Measurements from ENCODE around the gene PCDHGA1. TPM values are rescaled to one million over a fixed set of nuclear protein-coding genes. Genes with fewer than 3 reads are reported as not detected.

The PCDHGA1 gene
- total and polyA plus RNA-seq, 4 experiments from 2014 or later, result 0.58 to 0.78 TPM; not detected in 2

DNA sequence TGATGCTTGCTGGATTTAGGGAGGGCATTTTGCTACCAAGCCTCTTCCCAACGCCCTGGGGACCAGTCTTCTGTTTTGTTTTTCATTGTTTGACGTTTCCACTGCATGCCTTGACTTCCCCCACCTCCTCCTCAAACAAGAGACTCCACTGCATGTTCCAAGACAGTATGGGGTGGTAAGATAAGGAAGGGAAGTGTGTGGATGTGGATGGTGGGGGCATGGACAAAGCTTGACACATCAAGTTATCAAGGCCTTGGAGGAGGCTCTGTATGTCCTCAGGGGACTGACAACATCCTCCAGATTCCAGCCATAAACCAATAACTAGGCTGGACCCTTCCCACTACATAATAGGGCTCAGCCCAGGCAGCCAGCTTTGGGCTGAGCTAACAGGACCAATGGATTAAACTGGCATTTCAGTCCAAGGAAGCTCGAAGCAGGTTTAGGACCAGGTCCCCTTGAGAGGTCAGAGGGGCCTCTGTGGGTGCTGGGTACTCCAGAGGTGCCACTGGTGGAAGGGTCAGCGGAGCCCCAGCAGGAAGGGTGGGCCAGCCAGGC lies 181.5 kb downstream of the PCDHGA1 start:
- POLR2A ChIA-PET (ENCODE audit: partially characterized antibody), result interaction anchor here (1.4 kb wide), 2 partner anchors 139 to 192 kb away, joined by 3 to 10 read pairs; partner anchors contain the start of genes FCHSD1 and TAF7
- Histone ChIP-seq H3K27ac (ENCODE audit: low read depth, low read length) (no peak overlapping the region), H3K4me1 (ENCODE audit: insufficient read depth, low read length) (peaks cover 20% of the 10 kb centered on the region), H3K9me3 (ENCODE audit: control insufficient read depth in 1 of 2, low read length in 2 of 2) (no peaks in the 10 kb centered on the region), H3K36me3 (ENCODE audit: insufficient read depth, low read length) (peaks cover 17% of the 10 kb centered on the region), H3K27me3 (ENCODE audit: insufficient read depth, low read length) (no peaks in the 10 kb centered on the region), H3K4me3 (ENCODE audit: low read length in 2 of 2) (peak overlapping the region in 1 of 2 donors; percentile 70)
- Mint-ChIP-seq H3K4me3 (peak overlapping the region in 5 of 8 donors; percentile 26 to 89 (median 76)), H3K27me3 (peaks cover 0 to 3% of the 10 kb centered on the region in 2 donors), H3K4me1 (peaks cover 14 to 28% (median 22%) of the 10 kb centered on the region in 4 donors), H3K27ac (peak overlapping the region in 2 of 7 donors; percentile 46 to 60), H3K36me3 (peaks cover 18 to 38% of the 10 kb centered on the region in 2 donors), H3K9me3 (no peaks in the 10 kb centered on the region)
- DNase-seq, result no peak
- CTCF ChIA-PET (ENCODE audit: partially characterized antibody), result interaction anchor here (0.7 to 8.1 kb wide), 28 partner anchors 11 to 289 kb away, joined by 3 to 144 read pairs (median 6); partner anchors contain the start of genes PCDHB14, PCDHB15, PCDHGA10 and PCDHGA11
- intact Hi-C loops (cut with micrococcal nuclease), result loop anchor here (1.0 to 5.0 kb wide), 5 partner anchors 99 to 430 kb away; partner anchors contain the start of genes PCDHGB3 and TAF7

DNA sequence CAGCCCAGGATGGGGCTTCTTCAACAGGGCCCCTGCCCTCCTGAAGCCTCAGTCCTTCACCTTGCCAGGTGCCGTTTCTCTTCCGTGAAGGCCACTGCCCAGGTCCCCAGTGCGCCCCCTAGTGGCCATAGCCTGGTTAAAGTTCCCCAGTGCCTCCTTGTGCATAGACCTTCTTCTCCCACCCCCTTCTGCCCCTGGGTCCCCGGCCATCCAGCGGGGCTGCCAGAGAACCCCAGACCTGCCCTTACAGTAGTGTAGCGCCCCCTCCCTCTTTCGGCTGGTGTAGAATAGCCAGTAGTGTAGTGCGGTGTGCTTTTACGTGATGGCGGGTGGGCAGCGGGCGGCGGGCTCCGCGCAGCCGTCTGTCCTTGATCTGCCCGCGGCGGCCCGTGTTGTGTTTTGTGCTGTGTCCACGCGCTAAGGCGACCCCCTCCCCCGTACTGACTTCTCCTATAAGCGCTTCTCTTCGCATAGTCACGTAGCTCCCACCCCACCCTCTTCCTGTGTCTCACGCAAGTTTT lies 182.1 kb downstream of the PCDHGA1 start:
- POLR2A ChIA-PET (ENCODE audit: partially characterized antibody), result interaction anchor here (1.4 to 3.1 kb wide), 4 partner anchors 12 to 192 kb away, joined by 5 to 12 read pairs (median 8); partner anchors contain the start of gene TAF7
- intact Hi-C loops (cut with micrococcal nuclease), result loop anchor here (1.0 to 5.0 kb wide), 5 partner anchors 99 to 430 kb away; partner anchors contain the start of genes PCDHGB3 and TAF7
- H3K9me3 ChIP-seq (ENCODE audit: control insufficient read depth in 1 of 2, low read length in 2 of 2), result no peaks in the 10 kb centered on the region
- no peak overlapping the region for H3K27ac ChIP-seq (ENCODE audit: low read depth, low read length)
- Mint-ChIP-seq H3K4me1 (peaks cover 14 to 28% (median 22%) of the 10 kb centered on the region in 4 donors), H3K27me3 (peaks cover 0 to 3% of the 10 kb centered on the region in 2 donors), H3K9me3 (no peaks in the 10 kb centered on the region), H3K36me3 (peaks cover 23 to 44% of the 10 kb centered on the region in 2 donors), H3K27ac (peak overlapping the region; percentile 6 to 89 (median 67)), H3K4me3 (peak overlapping the region; percentile 76 to 95 (median 90))
- H3K27me3 ChIP-seq (ENCODE audit: insufficient read depth, low read length), result no peaks in the 10 kb centered on the region
- H3K36me3 ChIP-seq (ENCODE audit: insufficient read depth, low read length), result peaks cover 23% of the 10 kb centered on the region
- peak overlapping the region in 1 of 2 donors; percentile 70 for H3K4me3 ChIP-seq (ENCODE audit: low read length in 2 of 2)
- H3K4me1 ChIP-seq (ENCODE audit: insufficient read depth, low read length), result peaks cover 20% of the 10 kb centered on the region
- peak; percentile 73 to 80 (median 76) for DNase-seq
- CTCF ChIA-PET (ENCODE audit: partially characterized antibody), result interaction anchor here (0.8 to 8.1 kb wide), 42 partner anchors 11 to 289 kb away, joined by 3 to 144 read pairs (median 4); partner anchors contain the start of genes PCDHB14, PCDHB15, PCDHGA10 and PCDHGA11

DNA sequence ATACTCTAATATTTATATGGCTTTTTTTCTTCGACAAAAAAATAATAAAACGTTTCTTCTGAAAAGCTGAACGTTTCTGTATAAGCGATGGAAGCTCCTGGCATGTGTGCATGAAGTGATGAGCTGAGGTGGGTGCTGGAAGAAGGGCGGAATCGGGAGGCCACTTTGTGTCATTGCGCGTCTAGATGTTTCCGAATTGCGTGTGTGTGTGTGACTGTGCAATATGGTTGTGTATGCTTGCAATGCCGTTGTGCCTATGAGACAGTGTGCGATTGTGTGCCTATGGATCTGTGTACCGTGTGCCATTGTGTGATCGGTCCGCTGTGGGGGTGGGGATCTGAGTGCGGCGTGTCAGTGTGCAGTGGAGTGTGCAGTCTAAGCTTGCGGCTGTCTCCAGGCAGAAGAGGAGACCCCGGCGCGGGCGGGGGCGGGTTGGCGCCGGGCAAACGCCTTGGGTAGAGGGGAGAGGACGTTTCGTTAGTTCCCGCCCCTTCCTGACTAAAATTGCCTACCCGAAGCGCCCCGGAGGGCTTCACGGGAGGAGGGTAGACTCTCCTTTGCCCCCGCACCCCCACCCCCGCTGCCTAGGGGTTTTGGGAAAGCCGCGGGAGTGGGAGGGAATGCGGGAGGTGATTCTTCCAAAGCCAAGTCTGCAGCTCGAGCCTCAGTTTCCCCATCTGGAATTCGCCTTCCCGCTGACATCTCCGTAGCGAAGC lies 182.8 kb downstream of the PCDHGA1 start:
- Histone ChIP-seq H3K27me3 (ENCODE audit: insufficient read depth, low read length) (no peaks in the 10 kb centered on the region), H3K27ac (ENCODE audit: low read depth, low read length) (peak overlapping the region; percentile 24), H3K4me1 (ENCODE audit: insufficient read depth, low read length) (peaks cover 20% of the 10 kb centered on the region), H3K9me3 (ENCODE audit: control insufficient read depth in 1 of 2, low read length in 2 of 2) (no peaks in the 10 kb centered on the region), H3K4me3 (ENCODE audit: low read length in 2 of 2) (peak overlapping the region; percentile 49 to 70), H3K36me3 (ENCODE audit: insufficient read depth, low read length) (peaks cover 29% of the 10 kb centered on the region)
- peaks cover 14 to 28% (median 22%) of the 10 kb centered on the region in 4 donors for H3K4me1 Mint-ChIP-seq
- H3K9me3 Mint-ChIP-seq, result no peaks in the 10 kb centered on the region
- H3K4me3 Mint-ChIP-seq, result peak overlapping the region; percentile 81 to 95 (median 90)
- peaks cover 0 to 3% of the 10 kb centered on the region in 2 donors for H3K27me3 Mint-ChIP-seq
- POLR2A ChIA-PET (ENCODE audit: partially characterized antibody), result interaction anchor here (1.1 to 3.1 kb wide), 7 partner anchors 11 to 803 kb away, joined by 3 to 12 read pairs (median 5); partner anchors contain the start of genes PCDHGA10 and TAF7
- CTCF ChIA-PET (ENCODE audit: partially characterized antibody), result interaction anchor here (0.5 to 8.1 kb wide), 39 partner anchors 12 to 630 kb away, joined by 3 to 144 read pairs (median 5); partner anchors contain the start of genes PCDHB14, PCDHGA10, PCDHGA11 and PCDHGA12
- intact Hi-C loops (cut with micrococcal nuclease), result loop anchor here (1.0 to 5.0 kb wide), 6 partner anchors 11 to 431 kb away; partner anchors contain the start of genes PCDHGB3 and TAF7
- peaks cover 29 to 51% of the 10 kb centered on the region in 2 donors for H3K36me3 Mint-ChIP-seq
- H3K27ac Mint-ChIP-seq, result peak overlapping the region; percentile 6 to 89 (median 67)
- peak in 4 of 5 donors; percentile 16 to 34 (median 28) for DNase-seq

DNA sequence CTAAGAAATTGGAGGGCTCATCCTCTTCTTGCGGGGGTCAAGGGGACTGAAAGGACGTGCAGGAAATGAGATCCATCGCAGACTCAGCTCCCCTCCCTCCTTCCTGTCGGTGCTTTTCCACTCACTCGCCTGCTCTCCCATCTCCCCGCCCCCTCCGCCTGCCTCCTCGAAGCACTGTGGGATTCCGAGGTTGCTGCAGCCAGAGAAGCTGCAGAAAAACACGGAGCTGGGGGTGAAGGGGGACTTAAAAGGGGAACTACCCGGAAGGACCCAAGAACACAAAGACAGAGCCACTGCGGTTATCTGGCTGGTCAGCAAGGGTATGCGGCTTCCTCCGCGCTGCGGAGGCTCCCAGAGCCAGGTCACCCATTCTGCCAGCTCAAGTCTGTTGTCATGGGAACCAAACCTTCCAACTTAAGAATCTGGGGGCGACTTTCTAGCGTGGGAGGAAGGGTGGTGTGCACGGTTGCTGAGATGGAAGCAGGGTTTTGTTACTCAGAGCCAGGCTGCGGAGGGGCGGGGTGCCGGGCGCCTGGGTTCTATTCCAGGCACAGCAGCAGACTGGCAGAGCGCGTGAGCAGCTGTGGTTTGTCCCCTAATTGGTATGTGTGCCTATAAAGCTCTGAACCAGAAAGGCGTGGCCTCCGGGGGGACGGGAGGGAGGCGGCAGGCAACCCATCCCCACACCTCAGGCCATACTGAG lies 183.5 kb downstream of the PCDHGA1 start:
- POLR2A ChIA-PET (ENCODE audit: partially characterized antibody), result interaction anchor here (0.9 to 3.1 kb wide), 7 partner anchors 11 to 804 kb away, joined by 3 to 12 read pairs (median 4); partner anchors contain the start of genes PCDHGA10 and TAF7
- H3K9me3 Mint-ChIP-seq, result no peaks in the 10 kb centered on the region
- intact Hi-C loops (cut with micrococcal nuclease), result loop anchor here (1.0 to 5.0 kb wide), 2 partner anchors 11 to 431 kb away; no protein-coding TSS in a partner anchor
- H3K27me3 Mint-ChIP-seq, result peaks cover 0 to 3% of the 10 kb centered on the region in 2 donors
- H3K4me1 ChIP-seq (ENCODE audit: insufficient read depth, low read length), result peaks cover 20% of the 10 kb centered on the region
- H3K4me3 Mint-ChIP-seq, result peak overlapping the region; percentile 80 to 95 (median 90)
- H3K27me3 ChIP-seq (ENCODE audit: insufficient read depth, low read length), result no peaks in the 10 kb centered on the region
- peaks cover 34 to 58% of the 10 kb centered on the region in 2 donors for H3K36me3 Mint-ChIP-seq
- peak; percentile 10 to 64 (median 26) for DNase-seq
- peaks cover 14 to 28% (median 22%) of the 10 kb centered on the region in 4 donors for H3K4me1 Mint-ChIP-seq
- CTCF ChIA-PET (ENCODE audit: partially characterized antibody), result interaction anchor here (0.5 to 8.1 kb wide), 25 partner anchors 11 to 629 kb away, joined by 3 to 144 read pairs (median 7); partner anchors contain the start of genes PCDHB14, PCDHGA10, PCDHGA11 and PCDHGA12
- peaks cover 35% of the 10 kb centered on the region for H3K36me3 ChIP-seq (ENCODE audit: insufficient read depth, low read length)
- H3K27ac Mint-ChIP-seq, result peak overlapping the region; percentile 52 to 89 (median 78)
- H3K9me3 ChIP-seq (ENCODE audit: control insufficient read depth in 1 of 2, low read length in 2 of 2), result no peaks in the 10 kb centered on the region
- peak overlapping the region; percentile 49 to 70 for H3K4me3 ChIP-seq (ENCODE audit: low read length in 2 of 2)
- peak overlapping the region; percentile 24 for H3K27ac ChIP-seq (ENCODE audit: low read depth, low read length)

GRCh38 chr5:141514330-141515133 lies 184.2 kb downstream of the PCDHGA1 start:
- H3K27me3 Mint-ChIP-seq, result peaks cover 0 to 3% of the 10 kb centered on the region in 2 donors
- DNase-seq, result no peak
- intact Hi-C loops (cut with micrococcal nuclease), result loop anchor here (5.0 kb wide), 1 partner anchor 432 kb away; no protein-coding TSS in a partner anchor
- Histone ChIP-seq H3K27ac (ENCODE audit: low read depth, low read length) (no peak overlapping the region), H3K4me1 (ENCODE audit: insufficient read depth, low read length) (peaks cover 20% of the 10 kb centered on the region), H3K9me3 (ENCODE audit: control insufficient read depth in 1 of 2, low read length in 2 of 2) (no peaks in the 10 kb centered on the region), H3K36me3 (ENCODE audit: insufficient read depth, low read length) (peaks cover 43% of the 10 kb centered on the region), H3K27me3 (ENCODE audit: insufficient read depth, low read length) (no peaks in the 10 kb centered on the region), H3K4me3 (ENCODE audit: low read length in 2 of 2) (no peak overlapping the region)
- CTCF ChIA-PET (ENCODE audit: partially characterized antibody), result interaction anchor here (0.8 to 8.1 kb wide), 16 partner anchors 8 to 194 kb away, joined by 3 to 144 read pairs (median 8); partner anchors contain the start of genes PCDHGA10, PCDHGA11, PCDHGB1 and PCDHGC3
- peaks cover 41 to 65% of the 10 kb centered on the region in 2 donors for H3K36me3 Mint-ChIP-seq
- POLR2A ChIA-PET (ENCODE audit: partially characterized antibody), result interaction anchor here (0.9 to 3.1 kb wide), 7 partner anchors 10 to 804 kb away, joined by 3 to 12 read pairs (median 4); partner anchors contain the start of genes PCDHGA10 and TAF7
- H3K4me1 Mint-ChIP-seq, result peaks cover 14 to 28% (median 22%) of the 10 kb centered on the region in 4 donors
- H3K4me3 Mint-ChIP-seq, result peak overlapping the region in 7 of 8 donors; percentile 30 to 95 (median 81)
- peak overlapping the region; percentile 18 to 89 (median 60) for H3K27ac Mint-ChIP-seq
- H3K9me3 Mint-ChIP-seq, result no peaks in the 10 kb centered on the region
